HFF-Myc (cell line): ENCODE measurements around the gene PFN4.

Experiments used
- DNase-seq: peaks from one replicate; pipeline ENCODE4 v3.0.0-alpha.2; 2011; ENCODE audit warnings: low read depth; ENCODE audit errors: extremely low read depth
- H3K4me3 ChIP-seq: replicated peaks from 2 replicates; pipeline ENCODE4 v1.5.1; 2011; ENCODE audit warnings: low read depth, mild to moderate bottlenecking, control low read depth, low read length
- TF ChIP-seq, protein P1 (sequence below): IDR thresholded peaks from 2 replicates; pipeline ENCODE4 v1.5.1; 2012; ENCODE audit warnings: mild to moderate bottlenecking, low read depth, low read length, control low read depth; ENCODE audit errors: missing control alignments

Gene PFN4, protein sequence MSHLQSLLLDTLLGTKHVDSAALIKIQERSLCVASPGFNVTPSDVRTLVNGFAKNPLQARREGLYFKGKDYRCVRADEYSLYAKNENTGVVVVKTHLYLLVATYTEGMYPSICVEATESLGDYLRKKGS

DNA sequence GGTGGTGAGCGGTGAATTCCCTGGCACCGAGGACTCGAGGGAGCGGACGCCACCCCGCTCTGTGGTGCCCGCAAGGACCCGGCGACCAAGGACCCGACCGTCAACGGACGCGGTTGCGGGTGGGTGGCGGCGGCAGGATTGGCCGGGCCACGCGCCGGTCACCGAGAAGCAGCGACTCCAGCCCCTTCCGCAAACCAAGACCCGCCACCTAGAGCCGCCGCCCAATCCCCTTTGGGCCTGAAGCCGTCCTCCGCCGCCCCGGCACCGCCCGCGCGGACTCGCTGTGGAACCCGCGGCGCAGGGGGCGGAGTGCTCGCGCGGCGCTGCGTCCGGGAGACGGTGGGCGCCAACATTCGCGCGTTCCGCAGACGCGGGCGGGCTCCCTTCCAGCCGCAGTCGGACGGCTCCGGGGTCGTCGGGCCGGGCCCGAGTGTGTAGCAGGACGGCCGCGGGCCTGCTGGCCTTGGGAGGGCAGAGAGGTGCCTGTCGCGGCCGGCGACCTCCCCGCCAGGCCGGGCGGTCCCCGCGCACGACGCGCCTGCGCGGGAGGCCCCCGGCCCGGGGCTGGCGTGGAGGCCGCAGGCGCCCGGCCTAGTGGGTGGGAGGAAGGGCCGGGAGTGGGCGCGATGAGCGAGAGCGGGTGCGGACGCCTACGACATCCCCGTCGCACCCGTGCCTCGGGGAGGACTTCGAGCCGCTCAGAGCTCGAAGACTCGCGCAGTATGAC is at the start of gene PFN4, which contains the start of gene FAM228B:
TSS of gene PFN4 (minus strand) at position 140 of the 727 bp plus-strand sequence. CDS start 799 bp downstream, outside the sequence.
TSS of gene FAM228B (plus strand) at position 275 of the 727 bp plus-strand sequence. CDS start 893 bp downstream, outside the sequence.
- TF ChIP-seq, protein P1, sequence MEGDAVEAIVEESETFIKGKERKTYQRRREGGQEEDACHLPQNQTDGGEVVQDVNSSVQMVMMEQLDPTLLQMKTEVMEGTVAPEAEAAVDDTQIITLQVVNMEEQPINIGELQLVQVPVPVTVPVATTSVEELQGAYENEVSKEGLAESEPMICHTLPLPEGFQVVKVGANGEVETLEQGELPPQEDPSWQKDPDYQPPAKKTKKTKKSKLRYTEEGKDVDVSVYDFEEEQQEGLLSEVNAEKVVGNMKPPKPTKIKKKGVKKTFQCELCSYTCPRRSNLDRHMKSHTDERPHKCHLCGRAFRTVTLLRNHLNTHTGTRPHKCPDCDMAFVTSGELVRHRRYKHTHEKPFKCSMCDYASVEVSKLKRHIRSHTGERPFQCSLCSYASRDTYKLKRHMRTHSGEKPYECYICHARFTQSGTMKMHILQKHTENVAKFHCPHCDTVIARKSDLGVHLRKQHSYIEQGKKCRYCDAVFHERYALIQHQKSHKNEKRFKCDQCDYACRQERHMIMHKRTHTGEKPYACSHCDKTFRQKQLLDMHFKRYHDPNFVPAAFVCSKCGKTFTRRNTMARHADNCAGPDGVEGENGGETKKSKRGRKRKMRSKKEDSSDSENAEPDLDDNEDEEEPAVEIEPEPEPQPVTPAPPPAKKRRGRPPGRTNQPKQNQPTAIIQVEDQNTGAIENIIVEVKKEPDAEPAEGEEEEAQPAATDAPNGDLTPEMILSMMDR, result no peak
- DNase-seq, result no peak
- H3K4me3 ChIP-seq, result peak within 1 kb of the TSS; percentile 61

DNA sequence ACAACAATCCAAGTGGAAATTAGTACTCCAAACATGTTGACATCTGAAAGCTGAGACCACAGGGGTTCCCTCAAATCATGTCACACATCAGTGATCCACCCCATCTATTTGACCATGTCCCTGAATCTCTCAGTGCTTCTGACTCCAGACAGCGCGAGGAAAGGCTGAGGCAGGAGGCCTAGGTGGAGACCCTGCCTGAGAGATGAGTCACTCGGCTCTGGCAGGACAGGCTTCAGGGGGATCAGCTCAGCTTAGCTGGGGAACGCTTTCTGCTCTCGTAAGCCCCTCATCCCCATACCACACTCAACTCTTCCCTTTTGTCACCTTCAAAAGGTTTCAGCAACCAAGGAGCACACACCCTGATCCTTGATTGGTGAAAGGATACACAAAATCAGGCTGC is 45.9 kb upstream of the PFN4 start:
- no peak overlapping the region for H3K4me3 ChIP-seq
- TF ChIP-seq, protein P1, result no peak
- DNase-seq, result no peak

DNA sequence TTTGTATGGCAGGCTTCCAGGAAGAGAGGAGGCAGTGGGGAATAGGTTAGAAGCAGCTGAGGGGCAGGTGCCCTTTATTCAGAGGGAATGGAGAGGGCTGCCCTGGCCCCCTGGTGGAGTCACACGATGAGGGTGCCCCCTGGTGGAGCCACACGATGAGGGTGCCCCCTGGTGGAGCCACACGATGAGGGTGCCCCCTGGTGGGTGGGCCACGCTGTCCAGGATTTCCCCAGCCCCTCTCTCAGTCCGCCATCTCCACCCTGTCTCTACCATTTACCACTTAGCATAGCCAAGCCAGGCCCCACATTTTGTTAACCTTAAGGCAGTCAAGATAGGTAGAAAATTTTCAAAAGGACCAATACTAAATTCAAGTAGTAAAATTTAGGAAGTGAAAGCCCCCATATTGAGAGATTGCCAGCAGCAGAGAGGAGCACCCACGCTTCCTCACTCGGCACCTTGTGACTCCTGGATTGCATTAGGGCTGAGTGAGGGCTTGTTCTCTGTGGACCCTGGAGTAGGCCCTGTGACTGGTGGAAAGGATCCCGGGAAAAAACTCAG is 41.4 kb upstream of the PFN4 start:
- H3K4me3 ChIP-seq, result no peak overlapping the region
- no peak for DNase-seq
- TF ChIP-seq, protein P1, result peak; percentile 69

DNA sequence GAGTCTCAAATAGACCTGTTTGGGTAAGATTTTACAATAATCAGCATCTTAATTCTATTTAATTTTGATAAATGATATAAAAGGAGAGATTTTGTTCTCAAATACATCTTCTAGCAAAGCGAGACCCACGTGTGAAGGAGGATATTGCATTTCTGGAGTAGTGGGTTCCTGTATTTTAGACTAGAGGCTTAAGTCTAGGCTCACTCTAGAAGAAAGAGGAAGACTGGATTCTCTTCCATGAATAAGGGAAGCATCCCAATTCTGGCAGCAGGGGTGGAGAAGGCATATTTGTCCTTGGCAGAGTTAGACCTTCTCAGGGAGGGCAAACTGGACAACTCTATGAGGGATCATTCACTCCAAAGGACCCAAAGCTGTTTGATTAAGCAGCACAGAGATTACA is 40.5 kb upstream of the PFN4 start:
- TF ChIP-seq, protein P1, result no peak
- DNase-seq, result no peak
- H3K4me3 ChIP-seq, result no peak overlapping the region

DNA sequence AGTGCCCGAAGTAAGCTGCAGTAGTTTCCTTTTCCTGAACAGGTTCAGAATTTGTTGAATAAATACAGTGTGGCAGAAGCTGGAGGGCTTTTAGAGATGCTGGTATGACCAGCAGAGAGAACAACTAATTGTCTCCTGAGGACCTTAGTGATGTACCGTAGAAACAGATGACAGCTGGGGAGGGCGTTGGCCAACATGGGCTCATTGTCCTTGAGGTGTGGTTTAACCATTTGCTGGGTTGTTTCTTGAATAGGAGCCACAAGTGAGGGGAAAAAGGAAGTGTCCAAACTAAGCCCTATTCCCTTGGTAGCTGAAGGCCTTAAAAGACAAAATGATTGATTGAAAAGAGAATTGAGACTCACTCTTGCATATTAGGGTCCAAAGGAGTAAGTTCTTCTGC is 40.1 kb upstream of the PFN4 start:
- TF ChIP-seq, protein P1, result no peak
- H3K4me3 ChIP-seq, result no peak overlapping the region
- DNase-seq, result no peak

DNA sequence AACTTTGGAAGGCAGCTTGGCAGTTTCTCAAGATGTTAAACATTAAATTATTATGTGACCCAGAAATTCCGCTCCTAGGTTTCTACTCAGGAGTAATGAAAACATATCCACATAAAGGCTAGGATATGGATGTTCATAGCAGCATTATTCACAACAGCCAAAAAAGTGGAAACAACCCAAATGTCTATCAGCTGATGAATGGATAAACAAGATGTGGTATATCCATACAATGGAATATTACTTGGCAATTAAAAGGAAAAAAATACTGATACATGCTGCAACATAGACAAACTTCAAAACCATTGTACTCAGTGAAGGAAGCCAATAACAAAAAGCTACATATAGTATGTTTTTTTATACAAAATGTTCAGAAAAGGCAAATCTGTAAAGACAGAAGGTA is 39.4 kb upstream of the PFN4 start:
- no peak for DNase-seq
- TF ChIP-seq, protein P1, result no peak

More for the DNA sequence above, 39.4 kb upstream of the PFN4 start:
- no peak overlapping the region for H3K4me3 ChIP-seq
